HG02870 (cell line): ENCODE data around the gene NDRG4.

Experiments
- ATAC-seq: cut with Tn5 transposase; IDR thresholded peaks from one replicate; pipeline ENCODE4 v1.9.1; 2021; ENCODE audit warnings: mild to moderate bottlenecking, moderate library complexity; ENCODE audit not compliant: unreplicated experiment

Gene NDRG4

DNA sequence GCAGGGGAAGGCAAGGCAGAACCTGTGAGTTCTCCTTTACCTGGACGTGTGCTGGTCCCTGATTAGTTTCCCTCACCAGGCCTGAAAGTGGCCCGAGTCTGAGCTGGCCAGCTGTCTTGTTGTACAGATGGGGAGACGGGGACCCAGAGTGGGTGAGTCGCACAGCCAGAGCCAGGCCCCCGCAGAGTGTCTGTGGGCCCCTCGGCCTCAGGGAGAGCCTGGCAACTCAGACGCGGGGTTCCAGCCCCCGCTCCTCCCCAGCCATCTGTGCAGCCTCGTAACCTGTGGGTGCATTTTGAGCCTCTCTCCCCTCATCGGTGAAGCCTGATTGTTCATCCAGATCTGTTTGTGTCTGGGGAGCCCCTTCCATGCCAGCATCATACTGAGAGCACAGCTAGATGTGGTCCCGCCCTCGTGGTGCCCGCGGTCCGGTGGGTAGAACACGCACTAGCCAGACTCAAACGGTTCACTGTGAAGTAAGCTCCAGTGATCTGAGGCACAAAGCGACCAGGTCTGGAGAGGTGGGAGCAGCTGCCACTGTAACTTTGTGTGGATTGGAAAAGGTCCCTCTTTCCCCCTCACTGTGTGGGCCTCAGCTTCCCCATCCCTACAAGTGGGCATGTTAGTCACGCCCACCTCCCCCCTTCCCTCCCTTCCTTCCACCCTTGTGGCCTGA, 6.0 kb upstream of the NDRG4 start:
- ATAC-seq, result no peak

DNA sequence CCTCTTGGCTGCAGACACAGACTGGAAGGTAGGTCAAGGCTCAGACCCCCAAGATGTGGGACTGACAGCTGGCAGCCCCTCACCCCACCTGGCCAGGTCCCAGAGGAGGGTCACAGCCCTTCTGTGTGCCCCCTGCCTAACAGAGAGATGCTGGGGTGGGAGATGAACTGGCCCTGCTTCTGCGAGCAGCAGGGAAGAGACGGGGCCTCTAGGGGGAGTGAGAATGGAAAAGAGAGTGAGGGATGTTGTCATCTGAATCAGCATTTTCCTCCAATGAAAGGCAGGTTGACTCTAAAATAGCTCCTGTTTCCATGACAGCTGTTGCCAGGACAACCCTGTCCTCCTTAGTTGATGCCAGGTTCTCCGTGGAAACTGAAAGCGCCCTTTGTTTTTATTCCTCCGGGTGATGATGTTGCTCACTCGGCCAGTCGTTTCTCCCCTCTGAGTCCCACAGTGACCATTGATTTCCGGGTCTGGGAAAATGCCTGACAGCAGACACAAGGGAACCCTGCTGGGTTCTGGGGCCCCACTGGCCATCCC, 4.9 kb upstream of the NDRG4 start:
- ATAC-seq, result peak; percentile 65

DNA sequence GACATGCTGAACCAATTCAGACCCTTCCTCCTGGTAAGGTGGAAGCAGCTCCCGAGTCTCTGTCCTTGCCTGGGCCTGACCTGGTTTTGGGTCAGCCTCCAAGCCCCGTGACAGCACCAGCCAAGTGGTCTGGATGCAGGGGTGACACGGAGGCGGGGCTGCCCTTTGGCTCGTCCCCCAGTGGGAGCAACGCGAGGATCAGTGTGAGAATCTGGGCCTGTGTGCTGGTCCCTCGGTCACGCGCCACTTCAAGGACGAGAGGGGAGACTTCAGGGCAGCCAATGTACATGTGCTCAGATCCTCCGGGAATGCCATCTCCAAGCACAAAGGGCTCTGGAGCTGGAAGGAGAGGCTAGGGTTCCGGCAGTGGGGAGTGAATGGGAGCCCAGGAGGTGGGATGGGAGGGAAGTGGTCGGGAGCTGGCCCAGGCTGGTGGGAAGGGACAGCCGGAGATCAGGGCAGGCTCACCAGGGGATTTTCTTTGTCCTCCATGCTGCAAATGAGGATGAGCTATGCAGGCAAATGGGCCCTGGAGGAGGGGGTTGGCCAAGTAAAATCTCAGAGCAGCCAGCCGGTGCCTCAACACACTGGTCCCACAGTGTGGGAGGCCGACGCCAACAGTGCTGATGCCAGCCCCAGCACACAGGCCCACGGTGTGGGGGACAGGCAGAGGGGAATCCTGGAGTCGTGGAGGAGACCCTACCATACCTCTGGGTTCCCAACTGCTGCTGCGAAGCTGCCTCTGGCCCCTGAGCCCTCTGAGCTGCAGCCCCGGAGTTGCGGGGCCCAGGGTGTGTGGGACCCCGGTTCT, 4.2 kb upstream of the NDRG4 start:
- no peak for ATAC-seq

DNA sequence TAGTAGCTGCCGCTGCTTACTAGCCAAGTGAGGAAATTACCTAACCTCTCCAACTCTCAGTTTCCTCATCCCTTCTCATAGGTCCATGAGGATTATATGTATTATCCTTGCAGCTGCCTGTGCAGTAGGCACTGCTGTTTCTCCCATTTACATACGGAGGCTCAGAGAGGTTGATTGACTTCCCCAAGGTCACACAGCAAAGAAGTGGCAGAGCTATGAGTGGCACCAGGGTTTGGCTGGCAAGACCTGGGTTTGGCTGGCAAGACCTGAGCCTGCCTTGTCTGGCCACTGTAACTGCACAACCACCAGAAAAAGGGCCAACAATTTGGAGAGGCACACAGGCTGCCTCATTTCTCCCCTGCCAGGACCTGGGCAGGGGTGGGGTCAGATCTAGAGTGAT, 2.5 kb upstream of the NDRG4 start:
- ATAC-seq, result no peak

DNA sequence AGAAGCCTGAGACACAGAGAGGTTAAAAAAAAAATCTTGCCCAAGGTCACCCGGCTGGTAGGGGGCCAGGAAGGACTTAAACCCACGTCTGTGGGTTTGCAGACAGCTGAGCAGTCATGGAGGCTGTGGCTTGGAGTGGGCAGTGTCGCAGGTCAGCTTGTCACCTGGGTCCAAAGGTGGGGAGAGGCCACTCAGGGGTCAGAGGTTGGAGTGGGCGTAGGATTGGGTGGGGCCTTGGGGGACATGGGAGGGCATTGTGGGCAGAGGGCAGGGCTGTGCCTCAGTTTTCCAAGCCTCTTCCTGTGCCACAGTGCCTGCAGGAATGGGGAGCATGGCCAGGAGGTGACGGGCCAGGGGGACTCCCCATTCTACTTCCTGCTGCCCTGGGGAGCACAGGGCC, 2.0 kb upstream of the NDRG4 start:
- no peak for ATAC-seq

- no peak for ATAC-seq
Observed at GRCh38 chr16:58498341-58499091, 1.4 kb upstream of the NDRG4 start.

DNA sequence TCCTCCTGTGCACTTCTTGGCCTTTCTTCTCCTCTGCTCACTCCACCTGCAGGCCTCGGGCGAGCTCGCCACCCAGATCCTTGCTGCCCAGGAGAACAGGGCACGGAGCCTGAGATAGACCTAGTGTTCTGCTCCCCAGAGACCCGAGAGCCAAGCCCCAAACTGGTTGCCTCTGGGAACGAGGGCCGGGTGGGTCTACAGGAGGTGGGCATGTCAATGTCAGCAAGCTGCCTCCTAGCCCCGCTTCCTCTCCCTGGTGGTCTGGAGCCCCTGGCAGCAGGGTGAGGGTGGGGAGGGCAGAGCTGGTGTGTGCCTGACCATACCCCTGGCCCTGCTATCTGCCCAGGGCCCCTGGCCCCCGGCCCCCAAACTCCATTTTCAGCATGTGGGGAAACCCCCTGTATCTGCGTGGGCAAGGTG, 841 bp upstream of the NDRG4 start:
- ATAC-seq, result no peak

- ATAC-seq, result no peak
Observed at GRCh38 chr16:58500430-58501241, 693 bp downstream of the NDRG4 start.

- no peak for ATAC-seq
Observed at GRCh38 chr16:58501242-58502131, 1.5 kb downstream of the NDRG4 start.

DNA sequence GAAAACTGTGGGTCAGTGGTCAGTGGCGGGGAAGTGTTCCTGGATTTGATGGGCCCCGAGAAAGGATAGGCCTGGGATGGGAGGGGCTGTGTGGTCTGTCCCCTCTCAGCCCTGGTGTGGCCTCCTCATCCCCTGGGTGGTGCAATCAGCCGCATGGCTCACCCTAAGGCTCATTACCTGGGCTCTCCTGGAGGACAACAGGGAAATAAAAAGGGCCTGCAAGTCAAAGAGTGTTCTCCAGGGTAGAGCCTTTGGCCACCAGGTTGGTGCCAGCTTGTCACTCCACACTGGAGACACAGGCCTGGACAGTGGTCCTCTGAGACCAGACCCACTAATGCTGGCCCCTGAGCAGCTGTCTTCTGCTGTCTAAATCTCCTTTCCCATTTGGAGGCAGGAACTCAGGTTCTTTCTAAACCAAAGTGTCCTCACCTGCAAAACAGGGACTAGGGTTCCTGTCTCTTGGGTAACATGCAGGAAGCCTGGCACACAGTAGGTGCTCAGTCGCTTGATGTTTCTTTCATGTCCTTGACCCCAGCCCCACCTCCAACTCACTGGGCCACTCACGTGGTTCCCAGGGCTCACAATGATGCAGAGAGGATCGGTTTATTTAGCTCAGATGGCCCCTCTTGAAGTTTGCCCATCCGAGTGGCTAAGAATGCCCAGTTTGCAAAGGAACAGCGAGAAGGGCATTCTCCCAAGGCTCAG, 2.4 kb downstream of the NDRG4 start:
- ATAC-seq, result no peak

DNA sequence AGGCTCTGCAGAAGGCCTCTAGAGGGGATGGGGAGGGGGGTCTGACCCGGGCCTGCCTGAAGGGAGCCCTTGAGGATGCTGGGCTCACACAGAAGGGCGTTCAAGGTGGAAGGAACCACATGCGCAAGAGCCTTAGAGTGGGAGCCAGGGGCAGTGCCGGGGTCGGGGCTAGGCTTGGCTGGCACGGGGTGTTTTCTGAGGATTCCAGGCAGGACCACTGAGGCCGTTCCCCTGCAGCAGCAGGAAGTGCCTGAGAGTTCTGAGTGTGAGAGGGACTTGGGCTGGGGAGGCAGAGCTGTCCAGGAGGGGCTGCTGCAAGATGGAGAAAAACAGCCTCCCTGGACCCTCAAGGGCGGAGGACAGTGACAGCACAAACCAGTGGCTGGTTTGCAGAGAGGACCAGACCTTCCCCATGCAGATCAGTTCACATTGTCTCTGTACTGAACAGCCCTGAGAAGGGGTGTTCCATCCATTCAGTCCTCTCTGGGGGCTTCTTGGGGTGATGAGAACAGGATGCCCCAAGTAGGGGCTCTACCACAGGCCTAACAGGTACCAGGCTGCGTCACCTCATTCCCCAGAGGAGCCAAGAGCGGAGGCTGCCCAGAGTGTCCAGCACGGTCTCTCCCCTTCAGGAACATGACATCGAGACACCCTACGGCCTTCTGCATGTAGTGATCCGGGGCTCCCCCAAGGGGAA, 3.4 kb downstream of the NDRG4 start:
- ATAC-seq, result no peak

GRCh38 chr16:58503863-58504688, 4.1 kb downstream of the NDRG4 start:
- ATAC-seq, result no peak

DNA sequence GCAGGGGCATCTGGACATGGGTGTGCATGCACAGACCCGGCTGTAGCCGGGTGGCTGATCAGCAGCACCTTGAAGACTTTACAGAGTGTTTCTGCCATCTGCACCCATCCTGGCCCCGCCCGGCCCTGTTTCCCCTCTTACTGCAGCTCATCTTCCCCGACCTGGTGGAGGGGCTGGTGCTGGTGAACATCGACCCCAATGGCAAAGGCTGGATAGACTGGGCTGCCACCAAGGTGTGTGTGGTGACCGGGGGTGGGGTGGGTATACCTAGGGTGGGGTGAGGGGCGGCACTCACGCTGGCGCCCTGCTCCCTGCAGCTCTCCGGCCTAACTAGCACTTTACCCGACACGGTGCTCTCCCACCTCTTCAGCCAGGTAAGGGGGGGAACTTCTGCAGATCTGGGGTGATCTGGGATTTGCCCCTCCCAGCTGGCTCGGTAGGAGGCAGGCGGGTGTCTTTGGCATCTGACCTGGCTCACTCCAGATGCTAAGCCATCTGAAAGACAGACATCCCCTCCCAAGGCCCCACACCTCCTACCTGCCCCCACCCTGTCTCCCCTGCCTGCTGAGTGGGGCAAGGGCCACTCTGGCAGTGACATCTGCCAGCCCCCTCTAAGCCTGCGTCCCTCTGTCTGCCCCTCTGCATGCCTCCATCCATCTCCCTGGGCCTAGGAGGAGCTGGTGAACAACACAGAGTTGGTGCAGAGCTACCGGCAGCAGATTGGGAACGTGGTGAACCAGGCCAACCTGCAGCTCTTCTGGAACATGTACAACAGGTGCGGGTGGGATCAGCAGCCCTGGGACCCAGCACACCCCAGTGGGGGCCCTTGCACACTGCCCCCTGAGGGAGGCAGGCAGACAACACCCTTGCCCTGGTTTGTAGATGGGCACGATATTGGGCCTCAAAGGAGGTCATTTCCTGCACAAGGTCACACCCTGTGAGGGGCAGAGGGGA, 6.6 kb downstream of the NDRG4 start:
- ATAC-seq, result no peak

DNA sequence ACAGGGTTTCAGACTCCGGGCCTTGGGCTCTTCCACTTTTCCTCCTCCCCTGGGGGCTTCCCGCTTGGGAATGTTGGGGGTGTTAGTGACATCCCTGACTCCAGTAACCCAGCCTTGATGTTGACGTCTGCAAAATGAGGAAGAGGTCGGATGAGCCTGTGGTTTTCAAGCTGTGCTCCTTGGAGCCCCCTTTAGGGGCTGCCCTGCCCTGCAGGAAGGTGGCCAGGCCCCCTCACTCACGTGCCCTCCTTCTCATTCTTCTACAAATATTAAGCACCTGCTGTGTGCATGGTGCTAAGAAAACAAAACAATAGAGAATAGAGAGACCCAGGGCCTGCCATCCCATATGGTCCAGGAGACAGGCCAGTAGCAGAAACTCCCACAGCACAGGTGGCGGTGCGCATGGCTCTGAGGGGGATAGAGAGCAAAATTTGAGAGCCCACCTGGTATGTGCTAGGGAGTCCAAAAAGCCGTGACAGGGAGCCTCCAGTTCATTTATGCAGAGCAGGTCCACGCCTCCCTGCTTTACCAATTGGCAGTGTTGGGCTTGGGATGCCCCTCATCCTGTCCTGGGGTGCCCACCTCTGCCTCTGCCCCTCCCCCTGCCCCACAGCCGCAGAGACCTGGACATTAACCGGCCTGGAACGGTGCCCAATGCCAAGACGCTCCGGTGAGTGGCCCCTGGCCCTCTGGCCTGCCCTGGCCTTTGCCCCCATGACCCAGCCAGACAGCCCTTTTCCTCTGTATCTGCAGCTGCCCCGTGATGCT, 7.4 kb downstream of the NDRG4 start:
- ATAC-seq, result no peak

DNA sequence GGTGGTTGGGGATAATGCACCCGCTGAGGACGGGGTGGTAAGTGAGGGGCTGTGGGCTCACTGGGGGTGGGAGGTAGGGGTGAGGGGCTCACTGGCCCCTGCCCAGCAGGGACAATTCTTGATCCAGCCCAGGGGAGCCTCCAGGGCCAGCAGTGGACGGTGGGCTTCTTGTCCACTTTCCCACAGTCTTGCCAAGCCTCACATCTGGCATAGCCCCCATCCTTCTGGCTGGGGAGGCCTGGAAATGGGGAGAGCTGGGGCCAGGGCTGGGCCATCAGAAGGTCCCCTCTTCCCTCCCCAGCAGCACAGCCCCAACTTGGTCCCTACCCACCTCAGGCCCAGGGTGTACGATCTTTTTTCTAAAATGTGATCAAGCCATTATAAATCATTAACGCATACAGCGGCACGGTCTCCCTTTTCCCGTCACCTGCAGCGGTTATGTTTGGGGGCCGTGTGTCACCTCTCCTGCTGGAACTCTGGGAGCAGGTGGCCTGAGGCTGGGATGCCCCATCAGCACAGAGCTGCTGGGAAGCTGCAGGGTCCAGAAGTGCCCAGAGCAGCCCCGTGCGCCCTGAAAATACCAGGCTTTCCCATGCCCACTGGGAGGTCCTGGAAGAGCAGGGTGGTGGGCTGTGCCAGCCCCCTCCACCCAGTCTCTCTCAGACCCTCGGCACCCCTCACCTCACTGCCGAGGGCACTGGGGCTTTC, 8.2 kb downstream of the NDRG4 start:
- no peak for ATAC-seq
